HCT116 (cell line): ENCODE data around the gene GRIK4. TPM values are rescaled to one million over a fixed set of nuclear protein-coding genes. Genes with fewer than 3 reads are reported as not detected.

Source experiments
- ATAC-seq: fragments of 200-7000 bp; cut with Tn5 transposase; 2 replicates; pipeline ENCODE4 v1.9.1; 2020; ENCODE audit warnings: mild to moderate bottlenecking, moderate library complexity
- BruUV-seq: library from RNA; stranded (reverse); fragments of 400-500 nt; replicated peaks from 2 replicates; lab custom pipeline; 2021; lab: Mats Ljungman, UMichigan
- CTCF ChIA-PET: fragments of 300-600 bp; sonication (Branson Sonifier 250); formaldehyde crosslinking; loops from one replicate; lab custom pipeline; 2021; ENCODE audit warnings: antibody characterized with exemption; lab: Charles Lee
- POLR2A ChIA-PET: fragments of 300-600, 350-600 bp; sonication (Branson Sonifier 250); formaldehyde crosslinking; loops from one replicate; lab custom pipeline; 2021; ENCODE audit warnings: antibody characterized with exemption; lab: Charles Lee
- RAD21 ChIA-PET, 2 experiments: fragments of 300-600 bp; sonication (Branson Sonifier 250); formaldehyde crosslinking; loops; one replicate each; lab custom pipeline; 2023; ENCODE audit warnings: low total read pairs in 2 of 2; ENCODE audit not compliant: uncharacterized antibody in 2 of 2, unreplicated experiment in 2 of 2, low non-redundant PET in 1 of 2; lab: Charles Lee
- DNase-seq: peaks from one replicate; pipeline ENCODE4 v3.0.0-alpha.2; 2010; ENCODE audit warnings: low read depth, low spot score
- H2AFZ ChIP-seq: fragments of 200-600 bp; shearing (Covaris generic), sonication (generic); 2 replicates; pipeline ENCODE4 v1.6.1; 2017; ENCODE audit warnings: low read depth, mixed run types, mixed read lengths, antibody characterized with exemption, low read length; ENCODE audit not compliant: poor library complexity, severe bottlenecking
- H3K27ac ChIP-seq: 2 replicates; pipeline ENCODE4 v1.5.1; 2012; ENCODE audit warnings: low read depth, low read length
- H3K27me3 ChIP-seq: fragments of 200-600 bp; sonication (generic); 2 replicates; pipeline ENCODE4 v1.6.1; 2016; ENCODE audit warnings: mixed run types, low read length, mixed read lengths; ENCODE audit not compliant: insufficient read depth
- H3K36me3 ChIP-seq, 2 experiments: fragments of 200-500 bp in 1 of 2; fragments of 200-600 bp in 1 of 2; sonication (Bioruptor generic) in 1 of 2; sonication (generic) in 1 of 2; 2 replicates each; pipeline versions ENCODE4 v1.5.1 to v1.6.1; 2014 to 2016; ENCODE audit warnings: low read length in 2 of 2, inconsistent platforms in 1 of 2, mixed read lengths in 1 of 2, mixed run types in 1 of 2; ENCODE audit not compliant: insufficient read depth in 2 of 2, control insufficient read depth in 1 of 2
- H3K4me1 ChIP-seq, 2 experiments: fragments of 200-600 bp in 1 of 2; sonication (generic) in 1 of 2; 2 replicates each; pipeline versions ENCODE4 v1.5.1 to v1.6.1; 2012 to 2017; ENCODE audit warnings: low read length in 2 of 2, inconsistent platforms in 1 of 2, mild to moderate bottlenecking in 1 of 2, mixed read lengths in 1 of 2, mixed run types in 1 of 2, moderate library complexity in 1 of 2; ENCODE audit not compliant: insufficient read depth in 2 of 2, control insufficient read depth in 1 of 2
- H3K4me2 ChIP-seq: fragments of 200-600 bp; sonication (generic); 2 replicates; pipeline ENCODE4 v1.6.1; 2017; ENCODE audit warnings: mixed run types, low read length, mixed read lengths
- H3K4me3 ChIP-seq, 2 experiments: fragments of 200-600 bp in 1 of 2; sonication (generic) in 1 of 2; replicated peaks in 1 of 2; 2 replicates each; pipeline ENCODE4 v1.5.1; 2011 to 2016; ENCODE audit warnings: low read length in 2 of 2, control low read depth in 1 of 2, low read depth in 1 of 2, mild to moderate bottlenecking in 1 of 2, mixed read lengths in 1 of 2, mixed run types in 1 of 2
- H3K79me2 ChIP-seq: fragments of 200-600 bp; sonication (generic); 2 replicates; pipeline ENCODE4 v1.6.1; 2017; ENCODE audit warnings: mild to moderate bottlenecking, mixed run types, low read length, moderate library complexity, mixed read lengths; ENCODE audit not compliant: insufficient read depth
- H3K9ac ChIP-seq: fragments of 200-600 bp; sonication (generic); 2 replicates; pipeline ENCODE4 v1.6.1; 2016; ENCODE audit warnings: low read length, mixed read lengths
- H3K9me2 ChIP-seq: fragments of 200-600 bp; sonication (generic), shearing (Covaris generic); 2 replicates; pipeline ENCODE4 v1.6.1; 2017; ENCODE audit warnings: mixed run types, mild to moderate bottlenecking, moderate library complexity; ENCODE audit not compliant: insufficient read depth
- H3K9me3 ChIP-seq, 2 experiments: fragments of 200-500 bp in 1 of 2; fragments of 200-600 bp in 1 of 2; sonication (Bioruptor generic) in 1 of 2; sonication (generic) in 1 of 2; 2 replicates each; pipeline ENCODE4 v1.6.1; 2014 to 2017; ENCODE audit warnings: low read length in 2 of 2, mixed read lengths in 2 of 2, inconsistent platforms in 1 of 2, low read depth in 1 of 2, mild to moderate bottlenecking in 1 of 2, mixed run types in 1 of 2, moderate library complexity in 1 of 2; ENCODE audit not compliant: control insufficient read depth in 1 of 2, insufficient read depth in 1 of 2
- H4K20me1 ChIP-seq: fragments of 200-600 bp; sonication (generic), shearing (Covaris generic); 2 replicates; pipeline ENCODE4 v1.6.1; 2017; ENCODE audit warnings: mixed run types, mild to moderate bottlenecking, moderate library complexity; ENCODE audit not compliant: insufficient read depth
- CBX3 ChIP-seq: IDR thresholded peaks from 2 replicates; pipeline ENCODE4 v1.6.1; 2012; ENCODE audit warnings: low read depth
- CEBPB ChIP-seq: IDR thresholded peaks from 2 replicates; pipeline ENCODE4 v1.6.1; 2012; ENCODE audit warnings: low read depth
- EGR1 ChIP-seq: IDR thresholded peaks from 2 replicates; pipeline ENCODE4 v1.6.1; 2012; ENCODE audit warnings: low read depth
- ELF1 ChIP-seq: IDR thresholded peaks from 2 replicates; pipeline ENCODE4 v1.6.1; 2012; ENCODE audit warnings: low read depth, borderline replicate concordance
- EZH2 ChIP-seq: fragments of 200-600 bp; sonication (generic); IDR thresholded peaks from 2 replicates; pipeline ENCODE4 v1.6.1; 2017; ENCODE audit warnings: antibody characterized with exemption, mixed run types
- EZH2phosphoT487 ChIP-seq: fragments of 200-600 bp; IDR thresholded peaks from 2 replicates; pipeline ENCODE4 v1.6.1; 2018; ENCODE audit warnings: antibody characterized with exemption, borderline replicate concordance
- FOSL1 ChIP-seq: IDR thresholded peaks from 2 replicates; pipeline ENCODE4 v1.6.1; 2012; ENCODE audit warnings: low read depth
- JUND ChIP-seq: IDR thresholded peaks from 2 replicates; pipeline ENCODE4 v1.6.1; 2012
- MAX ChIP-seq: IDR thresholded peaks from 2 replicates; pipeline ENCODE4 v1.6.1; 2012
- POLR2A ChIP-seq: IDR thresholded peaks from 2 replicates; pipeline ENCODE4 v1.7.0; 2011; ENCODE audit warnings: borderline replicate concordance; ENCODE audit not compliant: insufficient read depth, insufficient read length; ENCODE audit errors: extremely low read depth
- POLR2AphosphoS5 ChIP-seq: IDR thresholded peaks from 2 replicates; pipeline ENCODE4 v1.6.1; 2011; ENCODE audit warnings: mild to moderate bottlenecking, low read depth, low read length, moderate library complexity
- RAD21 ChIP-seq: IDR thresholded peaks from 2 replicates; pipeline ENCODE4 v1.6.1; 2012; ENCODE audit warnings: low read depth, mild to moderate bottlenecking
- SIN3A ChIP-seq: IDR thresholded peaks from 2 replicates; pipeline ENCODE4 v1.6.1; 2012; ENCODE audit warnings: low read depth
- SP1 ChIP-seq: IDR thresholded peaks from 2 replicates; pipeline ENCODE4 v1.6.1; 2012; ENCODE audit warnings: low read depth
- TCF7L2 ChIP-seq: IDR thresholded peaks from 2 replicates; pipeline ENCODE4 v1.7.0; 2011; ENCODE audit warnings: borderline replicate concordance, inconsistent platforms; ENCODE audit not compliant: insufficient read depth, insufficient read length; ENCODE audit errors: extremely low read depth
- ZFX ChIP-seq: fragments of 450-650 bp; IDR thresholded peaks from 2 replicates; pipeline ENCODE4 v1.6.1; 2017
- ZNF274 ChIP-seq: fragments of 200-500 bp; sonication (Bioruptor generic); IDR thresholded peaks from 2 replicates; pipeline ENCODE4 v1.6.1; 2014; ENCODE audit warnings: mild to moderate bottlenecking, low read depth, low read length, inconsistent platforms
- intact Hi-C: fragments of 100-400 bp; cut with micrococcal nuclease; formaldehyde crosslinking; loops from 2 replicates; pipeline ENCODE4 v1.10.0; 2022
- total RNA-seq: library from RNA; stranded (reverse); gene quantifications from one replicate; pipeline ENCODE4 v1.2.1, GENCODE V29; 2021; ENCODE audit not compliant: unreplicated experiment
- TF ChIP-seq, protein P1 (sequence below): IDR thresholded peaks from 2 replicates; pipeline ENCODE4 v1.6.1; 2011; ENCODE audit warnings: mild to moderate bottlenecking, low read length, moderate library complexity; ENCODE audit not compliant: insufficient replicate concordance; ENCODE audit errors: extremely low read depth

Gene GRIK4
- total RNA-seq, 1 experiment from 2014 or later, result 0.52 TPM

DNA sequence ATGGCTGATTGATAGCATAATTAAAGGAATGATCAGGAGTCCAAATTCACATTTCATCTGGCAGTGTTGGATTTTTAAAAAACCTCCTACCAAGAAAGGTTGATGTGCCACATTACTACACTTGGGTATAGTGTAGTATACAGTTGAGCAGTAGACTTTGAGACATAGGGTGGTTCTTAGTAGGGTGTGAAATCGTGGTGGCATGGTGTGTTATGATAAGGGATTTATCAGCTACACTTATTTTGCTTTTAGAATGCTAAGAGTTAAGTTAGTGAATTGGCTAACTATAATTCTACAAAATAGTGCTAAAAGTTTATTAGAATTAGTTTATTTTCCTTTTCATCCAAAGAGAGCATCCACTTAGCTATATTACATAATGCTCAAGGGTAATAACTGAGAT lies 525.5 kb downstream of the GRIK4 start:
- H2AFZ ChIP-seq, result no peak overlapping the region
- POLR2A ChIA-PET, result no interaction called here
- ATAC-seq, result no peak

More for the DNA sequence above, 525.5 kb downstream of the GRIK4 start:
- intact Hi-C loops, result no loop called here
- Histone ChIP-seq H3K27ac (no peak overlapping the region), H3K36me3 (no peaks in the 10 kb centered on the region), H3K4me3 (no peak overlapping the region), H3K79me2 (no peaks in the 10 kb centered on the region), H3K4me2 (no peak overlapping the region), H3K27me3 (no peaks in the 10 kb centered on the region), H4K20me1 (no peaks in the 10 kb centered on the region), H3K9me3 (no peaks in the 10 kb centered on the region), H3K9me2 (no peaks in the 10 kb centered on the region)
- ChIA-PET RAD21 (no interaction called here), CTCF (no interaction called here)
- no peak for DNase-seq
- TF ChIP-seq TCF7L2 (no peak), MAX (no peak), SP1 (no peak), POLR2A (no peak), EZH2 (no peak), ELF1 (no peak), EGR1 (no peak), ZNF274 (no peak), CEBPB (no peak), RAD21 (no peak), SIN3A (no peak), JUND (no peak), FOSL1 (no peak), POLR2AphosphoS5 (no peak), CBX3 (no peak), EZH2phosphoT487 (no peak), ZFX (no peak)
- TF ChIP-seq, protein P1, sequence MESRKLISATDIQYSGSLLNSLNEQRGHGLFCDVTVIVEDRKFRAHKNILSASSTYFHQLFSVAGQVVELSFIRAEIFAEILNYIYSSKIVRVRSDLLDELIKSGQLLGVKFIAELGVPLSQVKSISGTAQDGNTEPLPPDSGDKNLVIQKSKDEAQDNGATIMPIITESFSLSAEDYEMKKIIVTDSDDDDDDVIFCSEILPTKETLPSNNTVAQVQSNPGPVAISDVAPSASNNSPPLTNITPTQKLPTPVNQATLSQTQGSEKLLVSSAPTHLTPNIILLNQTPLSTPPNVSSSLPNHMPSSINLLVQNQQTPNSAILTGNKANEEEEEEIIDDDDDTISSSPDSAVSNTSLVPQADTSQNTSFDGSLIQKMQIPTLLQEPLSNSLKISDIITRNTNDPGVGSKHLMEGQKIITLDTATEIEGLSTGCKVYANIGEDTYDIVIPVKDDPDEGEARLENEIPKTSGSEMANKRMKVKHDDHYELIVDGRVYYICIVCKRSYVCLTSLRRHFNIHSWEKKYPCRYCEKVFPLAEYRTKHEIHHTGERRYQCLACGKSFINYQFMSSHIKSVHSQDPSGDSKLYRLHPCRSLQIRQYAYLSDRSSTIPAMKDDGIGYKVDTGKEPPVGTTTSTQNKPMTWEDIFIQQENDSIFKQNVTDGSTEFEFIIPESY, result no peak
- TF ChIP-seq, all 23 proteins: peak for 0
- H3K9ac ChIP-seq, result no peak overlapping the region
- H3K4me1 ChIP-seq, result peaks cover 0 to 10% of the 10 kb centered on the region in 2 experiments; a peak in 3 of 4 replicates
- BruUV-seq, result no TSS peak

Other genes starting within 250 kb of the GRIK4 start
- gene TLCD5, start 186.4 kb upstream of the GRIK4 start, total RNA-seq, result 9.1 TPM
- gene ARHGEF12, start 175.3 kb upstream of the GRIK4 start, total RNA-seq, result 81.4 TPM